ENCODE results near the gene ALS2CL.
"Not testable (repeated sequence)": the region's sequence is repeated elsewhere in the genome, so short reads cannot be mapped to it uniquely, and the experiment has no call there.

The ALS2CL gene, protein sequence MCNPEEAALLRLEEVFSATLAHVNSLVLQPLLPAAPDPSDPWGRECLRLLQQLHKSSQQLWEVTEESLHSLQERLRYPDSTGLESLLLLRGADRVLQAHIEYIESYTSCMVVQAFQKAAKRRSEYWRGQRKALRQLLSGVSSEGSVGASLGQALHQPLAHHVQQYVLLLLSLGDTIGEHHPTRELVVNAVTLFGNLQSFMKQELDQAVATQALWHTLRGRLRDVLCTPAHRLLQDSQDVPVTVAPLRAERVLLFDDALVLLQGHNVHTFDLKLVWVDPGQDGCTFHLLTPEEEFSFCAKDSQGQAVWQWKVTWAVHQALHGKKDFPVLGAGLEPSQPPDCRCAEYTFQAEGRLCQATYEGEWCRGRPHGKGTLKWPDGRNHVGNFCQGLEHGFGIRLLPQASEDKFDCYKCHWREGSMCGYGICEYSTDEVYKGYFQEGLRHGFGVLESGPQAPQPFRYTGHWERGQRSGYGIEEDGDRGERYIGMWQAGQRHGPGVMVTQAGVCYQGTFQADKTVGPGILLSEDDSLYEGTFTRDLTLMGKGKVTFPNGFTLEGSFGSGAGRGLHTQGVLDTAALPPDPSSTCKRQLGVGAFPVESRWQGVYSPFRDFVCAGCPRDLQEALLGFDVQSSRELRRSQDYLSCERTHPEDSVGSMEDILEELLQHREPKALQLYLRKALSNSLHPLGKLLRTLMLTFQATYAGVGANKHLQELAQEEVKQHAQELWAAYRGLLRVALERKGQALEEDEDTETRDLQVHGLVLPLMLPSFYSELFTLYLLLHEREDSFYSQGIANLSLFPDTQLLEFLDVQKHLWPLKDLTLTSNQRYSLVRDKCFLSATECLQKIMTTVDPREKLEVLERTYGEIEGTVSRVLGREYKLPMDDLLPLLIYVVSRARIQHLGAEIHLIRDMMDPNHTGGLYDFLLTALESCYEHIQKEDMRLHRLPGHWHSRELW

DNA sequence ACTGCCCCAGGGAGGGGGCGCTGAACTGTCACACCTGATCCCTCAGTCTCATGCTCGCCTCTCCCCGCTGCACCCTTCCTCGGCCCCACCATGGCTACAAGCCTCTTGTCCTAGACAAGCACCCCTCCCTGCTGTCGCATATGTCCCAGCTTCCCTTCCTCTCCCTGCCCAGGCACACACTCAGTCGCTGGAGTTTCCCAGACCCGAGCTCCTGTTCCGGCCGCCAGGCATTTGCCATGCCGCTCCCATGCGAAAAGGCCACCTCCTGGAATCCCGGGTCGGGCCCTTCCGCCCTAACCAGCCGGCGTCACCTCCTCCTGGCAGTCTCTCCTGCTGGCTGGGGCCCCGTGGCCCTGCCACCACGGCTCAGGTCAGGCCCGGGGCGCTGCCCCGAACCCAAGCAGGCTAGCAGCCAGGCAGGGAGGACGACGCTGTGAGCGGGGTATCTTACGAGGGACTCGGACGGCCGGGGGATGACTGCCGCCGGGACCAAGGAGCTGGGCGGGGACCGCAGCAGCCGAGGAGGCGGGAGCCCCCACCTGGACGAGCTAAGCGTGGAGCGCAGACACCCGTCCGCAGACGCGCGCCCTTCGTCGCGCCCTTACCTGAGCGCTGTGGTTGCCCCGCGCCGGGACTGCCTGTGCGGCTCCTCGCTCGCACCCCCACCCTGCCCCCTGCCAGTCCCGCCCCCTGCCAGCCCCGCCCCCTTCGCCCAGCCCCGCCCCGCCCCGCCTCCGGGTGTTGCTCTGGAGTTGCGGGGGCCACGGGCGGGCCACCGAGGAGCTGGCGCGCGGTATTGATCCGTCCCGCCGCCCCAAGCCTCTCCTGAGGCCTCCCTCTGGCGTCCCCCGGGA is at the start of gene ALS2CL:
TSS of gene ALS2CL (minus strand) at position 642 of the 854 bp plus-strand sequence. CDS start 4,239 bp downstream, outside the sequence.
- peak; percentile 71 to 73 for DNase-seq

DNA sequence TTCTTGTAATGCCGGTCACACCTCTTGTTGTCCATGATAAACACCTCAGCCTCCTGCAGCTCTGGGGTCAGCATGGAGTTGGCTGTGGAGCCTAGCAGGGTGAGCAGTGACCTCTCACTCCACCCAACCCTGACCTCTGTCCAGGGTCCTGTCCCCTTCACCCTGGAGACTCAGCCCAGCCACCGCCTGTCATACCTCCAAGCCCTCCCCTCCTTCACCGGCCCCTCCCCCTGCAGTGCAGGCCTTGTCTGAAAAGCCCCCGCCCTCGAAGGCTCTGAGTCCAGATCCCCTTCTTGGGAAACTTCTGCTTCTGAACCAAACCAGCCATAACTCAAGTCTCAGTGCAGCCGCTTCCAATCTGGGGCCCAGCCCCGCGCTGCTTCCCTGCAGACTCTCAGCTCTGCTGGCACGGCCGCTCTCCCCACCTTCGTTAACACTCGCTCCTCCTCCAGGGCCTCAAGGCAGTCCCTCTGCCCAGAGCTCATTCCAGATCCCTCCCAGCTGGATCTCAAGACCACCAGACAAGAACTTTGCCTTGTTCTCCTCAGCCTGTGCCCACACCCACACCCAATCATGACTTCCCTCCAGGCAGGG is 49.6 kb upstream of the ALS2CL start:
- DNase-seq, result no peak

DNA sequence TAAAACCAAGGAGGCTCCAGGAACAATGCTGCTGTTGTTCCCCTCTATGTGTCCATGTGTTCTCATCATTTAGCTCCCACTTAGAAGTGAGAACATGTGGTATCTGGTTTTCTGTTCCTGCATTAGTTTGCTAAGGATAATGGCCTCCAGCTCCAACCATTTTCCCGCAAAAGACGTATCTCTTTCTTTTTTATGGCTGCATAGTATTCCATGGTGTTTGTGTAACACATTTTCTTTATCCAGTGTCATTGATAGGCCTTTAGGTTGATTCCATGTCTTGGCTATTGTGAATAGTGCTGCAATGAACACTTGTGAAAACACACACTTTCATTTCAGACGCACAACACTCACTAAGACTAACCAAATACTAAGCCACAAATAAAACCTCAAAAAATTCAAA is 46.1 kb upstream of the ALS2CL start:
- DNase-seq, result not testable (repeated sequence)

DNA sequence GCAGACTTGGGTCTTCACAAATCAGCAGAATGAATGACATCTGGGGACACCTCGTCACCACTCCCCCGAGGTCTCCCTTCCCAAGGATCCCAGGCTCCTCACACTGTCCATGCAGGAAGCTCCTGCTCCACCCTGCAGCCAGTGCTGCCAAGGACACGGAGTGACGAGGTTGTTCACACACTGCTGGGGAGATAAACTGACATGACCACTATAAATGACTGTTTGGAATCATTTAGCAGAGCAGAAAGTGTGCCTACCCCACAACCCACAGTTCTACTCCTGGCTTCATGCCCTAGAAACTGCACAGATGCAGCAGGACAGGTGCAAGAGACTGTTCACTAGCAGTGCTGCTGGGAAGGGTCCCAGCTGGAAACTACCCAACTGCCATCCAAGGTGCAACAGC is 43.9 kb upstream of the ALS2CL start:
- no peak for DNase-seq

DNA sequence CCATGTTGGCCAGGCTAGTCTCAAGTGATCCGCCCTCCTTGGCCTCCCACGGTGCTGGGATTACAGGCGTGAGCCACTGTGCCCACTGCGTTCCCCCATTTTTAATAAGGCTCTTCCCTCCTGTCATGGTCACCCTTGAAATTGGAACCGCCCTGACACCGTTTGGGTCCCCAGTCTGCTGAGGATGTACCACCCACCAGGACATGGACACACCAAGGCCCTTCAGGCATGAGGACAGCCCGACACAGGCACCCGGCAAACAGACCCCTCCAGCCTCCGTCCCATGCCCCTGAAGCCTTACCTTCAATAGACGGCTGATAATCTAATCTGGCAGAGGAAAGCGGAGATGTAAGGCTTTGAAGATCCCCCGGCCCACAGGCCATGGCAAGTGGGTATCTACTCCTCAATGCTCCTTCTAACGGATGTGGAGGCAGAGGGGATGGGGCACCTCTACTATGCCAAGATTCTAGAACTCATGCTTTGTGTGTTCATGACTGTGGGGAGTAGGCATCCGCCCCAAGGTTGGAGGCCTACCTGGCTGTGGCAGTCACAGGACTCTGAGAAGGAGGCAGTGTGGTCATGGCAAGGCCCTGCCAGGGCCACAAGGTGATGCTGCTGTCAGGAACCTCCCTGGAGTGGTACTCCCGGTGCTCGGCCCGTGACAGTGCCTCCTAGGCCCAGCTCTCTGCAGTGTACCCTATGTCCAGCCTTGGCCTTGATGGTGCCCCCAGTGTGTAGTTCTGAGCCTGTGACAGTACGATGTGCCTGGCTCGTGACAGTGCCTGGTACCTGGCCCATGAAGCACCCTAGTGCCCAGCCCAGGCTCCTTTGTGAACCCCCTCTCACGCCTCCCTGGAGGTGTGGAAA is 42.8 kb upstream of the ALS2CL start:
- no peak for DNase-seq

DNA sequence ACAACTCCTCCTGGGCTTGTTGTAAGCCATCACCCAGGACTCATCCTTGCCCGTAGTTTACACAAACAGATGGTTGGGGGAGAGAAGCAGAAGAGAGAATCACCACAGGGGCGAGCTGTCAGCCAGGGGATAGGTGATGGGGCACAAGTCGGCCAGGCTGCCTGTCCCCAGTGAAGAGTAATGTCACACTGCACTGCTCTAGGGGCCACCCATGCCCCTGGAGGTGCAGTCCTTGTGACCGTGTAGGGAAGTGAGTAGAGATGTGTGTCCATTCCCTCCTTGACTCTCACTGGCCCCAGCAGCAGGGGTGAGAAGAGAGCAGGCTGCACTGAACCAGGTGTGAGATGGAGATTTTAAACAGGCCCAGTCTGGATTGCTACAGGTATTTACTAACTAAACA is 41.3 kb upstream of the ALS2CL start:
- no peak for DNase-seq

DNA sequence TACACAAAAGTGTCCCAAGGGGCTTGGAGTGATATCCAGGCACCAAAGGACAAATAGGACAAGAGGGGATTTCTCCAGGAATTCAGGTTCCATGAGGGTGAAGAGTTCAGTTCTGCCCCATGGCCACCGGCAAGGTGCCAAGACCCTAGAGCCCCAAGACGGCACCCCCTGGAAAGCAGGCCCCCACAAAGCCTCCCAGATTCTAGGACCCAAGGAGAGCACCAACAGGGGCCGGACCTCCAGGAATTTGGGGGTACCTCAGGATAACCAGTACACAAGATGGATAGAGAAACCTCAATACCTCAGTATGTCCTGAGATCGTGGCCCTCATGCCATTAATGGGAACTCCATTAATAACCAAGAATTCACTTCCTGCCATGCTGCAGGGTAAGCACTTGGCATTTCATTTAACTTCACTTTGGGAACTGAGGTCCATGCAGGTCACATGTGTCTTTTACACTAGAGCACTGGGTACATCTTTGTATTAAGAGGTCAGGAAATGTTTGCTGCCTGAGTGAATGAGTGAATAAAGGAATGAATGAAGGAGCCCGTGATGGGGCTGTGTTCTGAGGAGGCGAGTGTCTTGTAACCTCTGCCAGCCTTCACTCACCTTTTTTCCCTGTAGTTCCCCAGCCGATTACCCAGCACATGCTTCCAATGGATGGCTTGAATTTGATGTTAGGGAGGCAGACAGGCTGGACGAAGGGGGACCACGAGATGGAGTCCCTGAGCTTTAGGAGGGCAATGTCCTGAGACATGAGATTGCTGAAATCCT is 39.7 kb upstream of the ALS2CL start:
- no peak for DNase-seq

DNA sequence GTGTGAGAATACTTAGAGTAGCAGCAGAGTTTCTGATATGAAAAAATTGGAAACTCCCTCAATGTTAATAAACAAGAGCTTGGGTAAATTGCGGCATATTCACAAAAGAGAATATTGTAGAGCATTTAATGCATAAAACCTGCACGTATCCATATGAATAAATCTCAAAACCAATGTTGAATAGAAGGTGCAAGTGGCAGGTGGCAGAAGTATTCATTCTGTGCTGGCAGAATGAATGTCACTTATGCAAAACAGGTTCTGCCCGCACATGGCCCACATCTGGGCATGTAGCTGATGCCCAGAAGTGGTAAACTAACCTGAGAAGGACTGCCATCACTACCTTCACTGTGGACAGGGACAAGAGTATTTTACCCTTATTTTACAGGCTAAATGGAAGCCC is 38.3 kb upstream of the ALS2CL start:
- no peak for DNase-seq

DNA sequence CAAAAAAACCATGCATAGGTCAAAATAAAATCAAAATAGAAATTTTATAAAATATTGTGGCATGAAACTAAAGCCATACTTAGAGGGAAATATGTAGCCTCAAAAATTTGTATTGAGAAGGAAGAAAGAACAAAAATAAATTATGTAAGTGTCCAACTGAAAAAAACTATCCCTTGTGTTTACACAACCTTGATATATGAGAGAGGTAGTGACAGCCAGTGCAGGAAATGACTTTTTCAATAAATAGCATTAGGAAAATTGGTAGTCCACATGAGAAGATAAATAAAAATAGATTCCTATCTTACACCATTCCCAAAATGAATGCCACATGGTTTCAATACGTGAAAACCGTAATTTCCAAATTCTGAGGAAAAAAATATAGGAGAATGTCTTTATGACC is 37.3 kb upstream of the ALS2CL start:
- no peak for DNase-seq

DNA sequence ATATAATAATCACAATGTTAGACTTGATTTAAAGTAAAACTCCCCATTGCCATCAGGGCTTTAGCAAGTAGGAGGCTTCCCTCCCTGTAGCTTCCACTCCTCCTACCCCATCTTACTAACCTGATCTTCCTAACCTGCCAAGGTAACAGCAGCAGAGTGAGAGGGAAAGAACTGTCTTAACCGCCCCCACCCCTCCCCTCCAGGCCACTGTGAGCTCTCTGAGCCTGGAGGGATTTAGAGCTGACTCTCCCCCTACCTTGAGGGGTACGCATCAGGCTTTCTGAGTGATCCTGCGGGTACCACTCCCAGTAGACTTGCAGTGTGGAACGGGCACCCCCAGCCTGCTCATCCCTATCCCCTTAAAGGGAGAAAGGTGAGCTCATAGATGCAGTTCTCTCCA is 35.6 kb upstream of the ALS2CL start:
- DNase-seq, result no peak

DNA sequence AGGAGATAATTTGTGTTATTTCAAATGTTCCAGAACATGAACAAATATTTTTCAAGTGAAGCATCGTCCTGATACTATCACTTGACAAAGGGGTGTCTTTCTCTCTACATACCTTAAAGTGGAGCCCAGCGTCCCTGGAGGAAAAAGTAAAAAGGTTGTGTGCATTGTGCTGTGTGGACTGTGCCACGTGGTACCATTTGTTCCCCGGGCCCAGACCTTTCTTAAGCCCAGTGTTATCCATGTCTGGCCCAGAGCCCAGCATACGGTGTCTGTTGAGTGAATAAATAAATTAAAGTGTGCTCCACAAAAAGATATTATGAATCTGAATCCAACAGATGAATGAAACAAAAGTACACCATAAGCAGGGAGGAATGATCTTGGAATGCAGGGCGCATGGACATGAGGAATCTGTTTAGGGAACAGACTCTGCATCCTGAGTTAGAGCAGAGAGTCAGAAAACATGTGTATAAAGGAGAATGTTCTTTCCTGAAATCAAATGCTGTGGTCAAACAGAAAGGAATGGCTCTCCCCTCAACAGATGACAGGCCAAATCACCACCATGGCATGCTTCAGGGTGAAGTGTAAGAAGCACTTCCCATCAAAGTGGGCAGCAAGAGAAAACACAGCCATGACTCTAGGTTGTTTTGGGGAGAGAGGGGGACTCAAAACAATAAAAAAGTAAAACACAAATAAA is 32.3 kb upstream of the ALS2CL start:
- DNase-seq, result no peak

DNA sequence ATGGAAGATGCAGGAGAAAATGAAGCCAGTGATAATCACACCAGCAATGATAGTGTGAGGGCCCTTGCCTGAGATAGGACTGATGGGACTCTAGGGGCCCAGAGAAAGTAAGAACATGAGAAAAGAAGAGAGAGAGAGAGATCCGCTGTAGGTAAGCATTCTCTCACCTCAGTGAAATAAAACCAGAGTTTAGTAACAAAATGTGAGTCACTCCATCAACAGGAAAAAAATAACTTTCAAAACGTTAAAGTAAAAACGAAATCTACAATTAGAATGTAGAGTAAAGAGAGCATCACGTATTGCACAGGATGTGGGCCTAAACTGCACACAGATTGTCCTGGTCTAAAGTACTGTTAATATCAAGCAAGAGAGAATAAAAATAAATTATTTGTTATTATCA is 30.9 kb upstream of the ALS2CL start:
- DNase-seq, result no peak

DNA sequence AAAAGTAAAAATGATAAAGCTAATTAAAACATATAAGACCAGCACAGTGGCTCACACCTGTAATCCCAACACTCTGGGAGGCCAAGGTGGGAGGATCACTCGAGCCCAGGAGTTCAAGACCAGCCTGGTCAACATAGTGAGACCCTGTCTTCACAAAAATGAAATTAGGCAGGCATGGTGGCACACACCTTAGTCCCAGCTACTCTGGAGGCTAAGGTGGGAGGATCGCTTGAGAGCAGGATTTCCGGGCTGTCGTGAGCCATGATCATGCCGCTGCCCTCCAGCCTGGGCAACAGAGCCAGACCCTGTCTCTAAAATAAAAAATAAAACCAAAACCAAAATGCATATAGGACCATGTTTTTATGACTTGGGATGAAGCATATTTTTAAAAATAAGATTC is 29.0 kb upstream of the ALS2CL start:
- DNase-seq, result no peak

DNA sequence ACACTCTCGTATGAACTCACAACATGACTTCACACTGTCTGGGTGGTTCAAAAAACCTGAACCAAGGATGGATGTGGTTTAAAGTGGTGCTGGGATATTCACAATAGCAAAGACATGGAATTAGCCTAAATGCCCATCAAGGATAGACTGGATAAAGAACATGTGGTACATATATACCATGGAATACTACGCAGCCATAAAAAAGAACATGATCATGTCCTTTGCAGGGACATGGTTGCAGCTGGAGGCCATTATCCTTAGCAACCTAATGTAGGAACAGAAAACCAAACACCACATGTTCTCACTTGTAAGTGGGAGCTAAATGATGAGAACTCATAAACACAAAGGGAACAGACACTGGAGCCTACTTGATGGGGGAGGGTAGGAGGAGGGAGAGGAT is 27.5 kb upstream of the ALS2CL start:
- DNase-seq, result no peak

DNA sequence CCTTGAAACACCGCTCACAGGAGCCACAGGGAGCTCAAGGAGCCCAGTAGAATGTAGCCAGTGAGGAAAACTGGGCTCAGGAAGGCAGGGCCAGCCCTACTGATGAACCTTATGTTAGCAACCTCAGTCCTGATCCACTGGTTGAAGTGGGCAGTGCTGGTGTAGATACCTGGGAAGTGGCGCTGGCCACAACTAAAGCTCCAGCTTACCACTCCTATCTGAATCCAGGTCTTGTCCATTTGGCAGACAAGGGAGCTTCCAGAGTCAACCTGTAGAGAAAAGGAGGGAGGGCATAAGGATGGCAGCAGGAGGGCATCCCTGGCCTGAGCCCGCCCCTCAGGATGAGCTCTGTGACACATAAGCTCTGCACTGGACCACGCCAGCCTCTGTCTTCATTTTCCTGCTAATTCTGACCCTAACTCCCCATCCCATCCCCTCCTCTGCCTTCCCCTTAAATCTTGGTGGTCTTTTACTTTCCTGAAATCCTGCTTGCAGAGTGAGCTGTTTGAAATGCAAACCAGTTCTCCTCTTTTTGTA is 26.3 kb upstream of the ALS2CL start:
- DNase-seq, result no peak

DNA sequence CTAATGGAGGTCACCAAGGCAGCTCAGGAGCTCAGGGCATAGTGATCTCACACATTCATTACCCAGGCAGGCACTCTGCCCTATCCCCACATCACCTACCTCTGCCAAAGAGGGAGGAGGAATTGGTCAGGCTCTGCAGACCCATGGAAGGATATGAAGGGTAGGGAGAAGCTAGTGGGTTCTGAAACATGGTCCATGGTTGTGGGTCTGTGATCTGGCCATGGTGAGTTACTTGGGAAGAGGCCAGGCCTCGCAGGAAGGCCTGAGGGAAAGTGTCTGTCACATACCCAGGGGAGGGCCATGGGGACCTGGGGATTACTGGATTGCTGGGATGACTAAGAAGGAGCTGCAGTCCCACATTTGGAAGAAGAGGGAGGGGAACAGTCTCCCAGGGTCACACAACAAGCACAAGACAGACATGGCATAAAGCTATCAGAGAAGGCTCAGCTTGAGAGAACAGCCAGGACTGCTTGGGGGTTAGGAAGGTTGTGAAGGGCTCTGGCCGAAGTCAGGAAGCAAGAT is 25.6 kb upstream of the ALS2CL start:
- DNase-seq, result no peak

DNA sequence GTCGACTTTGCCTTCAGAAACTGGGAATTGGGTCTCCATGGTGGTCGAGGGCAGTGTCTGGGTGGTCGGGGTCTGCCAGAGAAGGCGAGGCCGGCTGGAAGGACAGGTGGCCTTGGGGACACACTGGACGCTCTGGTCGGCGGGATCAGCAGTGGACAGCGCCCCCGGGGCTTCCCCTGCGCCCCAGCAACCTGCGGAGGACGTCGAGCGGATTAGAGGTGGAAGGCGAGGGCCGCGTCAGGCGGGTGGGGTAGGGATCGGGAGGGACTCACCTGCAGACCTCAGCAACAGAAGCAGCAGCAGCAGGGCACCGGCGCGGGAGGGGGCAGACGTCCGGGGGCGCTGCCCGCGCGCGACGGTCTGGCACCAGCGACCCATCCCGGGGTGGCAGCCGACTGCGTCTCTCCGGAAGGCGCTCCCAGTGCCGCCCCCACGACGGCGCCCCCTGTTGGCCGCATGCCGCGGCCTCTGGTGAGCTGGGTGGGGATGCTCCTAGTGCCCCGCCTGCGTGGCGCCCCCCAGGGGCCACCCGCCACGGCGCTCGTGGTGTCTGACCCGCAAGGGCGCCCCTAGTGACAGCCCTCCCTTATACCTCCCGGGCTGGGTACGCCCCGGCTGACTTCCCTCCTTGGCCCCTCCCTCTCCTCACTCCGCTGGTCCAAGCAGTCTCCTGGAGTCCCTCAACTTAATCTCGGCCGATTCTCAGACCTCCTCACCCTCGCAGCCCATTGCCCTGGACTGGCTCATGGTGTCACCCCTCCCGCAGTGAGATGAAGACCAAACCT is 24.2 kb upstream of the ALS2CL start, which contains the start of gene PRSS50:
TSS of gene PRSS50 (minus strand) at position 423 of the 785 bp plus-strand sequence. CDS start at position 378, 45 bp downstream.
- DNase-seq, result no peak

Data from stimulated activated CD4-positive, alpha-beta T cell treated with anti-CD3 and anti-CD28 coated beads, Interleukin-4, amount 100 ng/mL, for 4 hours (primary cell).